HEK293 (cell line): ENCODE results near the gene ATP1B2.
A peak's percentile ranks its signal among the peaks of the same experiment; 100 is the strongest.

Source experiments
- EGR2 ChIP-seq: fragments of 450-650 bp; formaldehyde crosslinking; IDR thresholded peaks from 2 replicates; pipeline ENCODE4 v1.5.1; 2016; ENCODE audit warnings: low read depth, missing biosample characterization, missing genetic modification characterization
- ELK4 ChIP-seq: IDR thresholded peaks from 2 replicates; pipeline ENCODE4 v1.6.1; 2011; ENCODE audit warnings: mild to moderate bottlenecking, low read depth, low read length, borderline replicate concordance
- GLI2 ChIP-seq: fragments of 450-650 bp; formaldehyde crosslinking; IDR thresholded peaks from 2 replicates; pipeline ENCODE4; 2017; ENCODE audit warnings: missing biosample characterization, missing genetic modification characterization, low read depth, borderline replicate concordance
- HOXA7 ChIP-seq: sonication (generic); formaldehyde crosslinking; IDR thresholded peaks from 2 replicates; pipeline ENCODE4 v1.8.1; 2022; ENCODE audit warnings: missing genetic modification reagents, borderline replicate concordance
- INSM2 ChIP-seq: fragments of 450-650 bp; formaldehyde crosslinking; IDR thresholded peaks from 2 replicates; pipeline ENCODE4 v1.5.1; 2016; ENCODE audit warnings: missing biosample characterization, missing genetic modification characterization
- SP2 ChIP-seq: fragments of 450-650 bp; formaldehyde crosslinking; IDR thresholded peaks from 2 replicates; pipeline ENCODE4 v1.5.1; 2016; ENCODE audit warnings: missing biosample characterization, missing genetic modification characterization
- ZBTB10 ChIP-seq: fragments of 450-650 bp; formaldehyde crosslinking; IDR thresholded peaks from 2 replicates; pipeline ENCODE4 v1.5.1; 2016; ENCODE audit warnings: missing biosample characterization, missing genetic modification characterization
- ZBTB49 ChIP-seq: fragments of 450-650 bp; formaldehyde crosslinking; IDR thresholded peaks from 2 replicates; pipeline ENCODE4 v1.5.1; 2016; ENCODE audit warnings: missing biosample characterization, missing genetic modification characterization, low read depth
- ZBTB8A ChIP-seq: fragments of 450-650 bp; formaldehyde crosslinking; IDR thresholded peaks from 2 replicates; pipeline ENCODE4 v1.5.1; 2016; ENCODE audit warnings: missing biosample characterization, missing genetic modification characterization
- ZEB2 ChIP-seq: fragments of 450-650 bp; formaldehyde crosslinking; IDR thresholded peaks from 2 replicates; pipeline ENCODE4 v1.5.1; 2016; ENCODE audit warnings: missing biosample characterization, missing genetic modification characterization
- ZFP69B ChIP-seq: fragments of 450-650 bp; formaldehyde crosslinking; IDR thresholded peaks from 2 replicates; pipeline ENCODE4 v1.5.1; 2016; ENCODE audit warnings: missing biosample characterization, missing genetic modification characterization
- ZNF146 ChIP-seq: fragments of 450-650 bp; formaldehyde crosslinking; IDR thresholded peaks from 2 replicates; pipeline ENCODE4 v1.5.1; 2016; ENCODE audit warnings: missing biosample characterization, missing genetic modification characterization
- ZNF202 ChIP-seq: fragments of 450-650 bp; formaldehyde crosslinking; IDR thresholded peaks from 2 replicates; pipeline ENCODE4 v1.5.1; 2016; ENCODE audit warnings: missing biosample characterization, missing genetic modification characterization, borderline replicate concordance
- ZNF24 ChIP-seq: fragments of 450-650 bp; formaldehyde crosslinking; IDR thresholded peaks from 2 replicates; pipeline ENCODE4 v1.5.1; 2016; ENCODE audit warnings: missing biosample characterization, missing genetic modification characterization
- ZNF391 ChIP-seq: fragments of 450-650 bp; formaldehyde crosslinking; IDR thresholded peaks from 2 replicates; pipeline ENCODE4 v1.5.1; 2016; ENCODE audit warnings: low read depth, missing biosample characterization, missing genetic modification characterization, borderline replicate concordance
- ZNF518A ChIP-seq: fragments of 450-650 bp; formaldehyde crosslinking; conservative IDR thresholded peaks from 2 replicates; pipeline ENCODE4 v1.5.1; 2016; ENCODE audit warnings: low read depth, missing biosample characterization, missing genetic modification characterization
- ZNF600 ChIP-seq: fragments of 450-650 bp; formaldehyde crosslinking; IDR thresholded peaks from 2 replicates; pipeline ENCODE4 v1.5.1; 2016; ENCODE audit warnings: missing biosample characterization, missing genetic modification characterization
- ZNF623 ChIP-seq: fragments of 450-650 bp; formaldehyde crosslinking; IDR thresholded peaks from 2 replicates; pipeline ENCODE4 v1.5.1; 2016; ENCODE audit warnings: missing biosample characterization, missing genetic modification characterization
- ZNF658 ChIP-seq: fragments of 450-650 bp; formaldehyde crosslinking; IDR thresholded peaks from 2 replicates; pipeline ENCODE4; 2016; ENCODE audit warnings: missing biosample characterization, missing genetic modification characterization
- ZNF776 ChIP-seq: fragments of 450-650 bp; formaldehyde crosslinking; IDR thresholded peaks from 2 replicates; pipeline ENCODE4 v1.5.0; 2017; ENCODE audit warnings: missing biosample characterization, missing genetic modification characterization, borderline replicate concordance
- ZSCAN30 ChIP-seq: fragments of 450-650 bp; IDR thresholded peaks from 2 replicates; pipeline ENCODE4 v1.5.1; 2018; ENCODE audit warnings: missing biosample characterization, mild to moderate bottlenecking, missing genetic modification characterization, moderate library complexity
- TF ChIP-seq, protein P1 (sequence below): fragments of 450-650 bp; formaldehyde crosslinking; IDR thresholded peaks from 2 replicates; pipeline ENCODE4 v1.5.1; 2016; ENCODE audit warnings: missing biosample characterization, missing genetic modification characterization

Gene ATP1B2

GRCh38 chr17:7704601-7705268, 54.0 kb downstream of the ATP1B2 start, which contains the start of gene EFNB3 (continued):
- TF ChIP-seq INSM2 (tag by site-specific recombination) (0 out of 2 replicates have a peak, but pooled peaks have one; percentile 50), ZBTB10 (tag by site-specific recombination) (no peak), ZBTB49 (tag by site-specific recombination) (no peak), HOXA7 (CRISPR knock-in tag) (no peak), ZNF391 (no peak), ZNF658 (tag by site-specific recombination) (no peak), ZNF202 (tag by site-specific recombination) (no peak), ZBTB8A (no peak), ZNF600 (tag by site-specific recombination) (no peak; the same call in 1 of the 2 replicates), ZNF24 (no peak), ELK4 (no peak), GLI2 (tag by site-specific recombination) (no peak), ZNF146 (tag by site-specific recombination) (no peak), ZFP69B (tag by site-specific recombination) (peak; percentile 62; the same call in 1 of the 2 replicates), ZEB2 (tag by site-specific recombination) (0 out of 2 replicates have a peak, but pooled peaks have one; percentile 37), ZNF623 (no peak), ZNF776 (tag by site-specific recombination) (no peak), ZNF518A (peak; percentile 26; the same call in 1 of the 2 replicates), EGR2 (tag by site-specific recombination) (peak; percentile 82), ZSCAN30 (tag by site-specific recombination) (peak; percentile 66; the same call in 1 of the 2 replicates), SP2 (peak; percentile 69)
- TF ChIP-seq, protein P1, sequence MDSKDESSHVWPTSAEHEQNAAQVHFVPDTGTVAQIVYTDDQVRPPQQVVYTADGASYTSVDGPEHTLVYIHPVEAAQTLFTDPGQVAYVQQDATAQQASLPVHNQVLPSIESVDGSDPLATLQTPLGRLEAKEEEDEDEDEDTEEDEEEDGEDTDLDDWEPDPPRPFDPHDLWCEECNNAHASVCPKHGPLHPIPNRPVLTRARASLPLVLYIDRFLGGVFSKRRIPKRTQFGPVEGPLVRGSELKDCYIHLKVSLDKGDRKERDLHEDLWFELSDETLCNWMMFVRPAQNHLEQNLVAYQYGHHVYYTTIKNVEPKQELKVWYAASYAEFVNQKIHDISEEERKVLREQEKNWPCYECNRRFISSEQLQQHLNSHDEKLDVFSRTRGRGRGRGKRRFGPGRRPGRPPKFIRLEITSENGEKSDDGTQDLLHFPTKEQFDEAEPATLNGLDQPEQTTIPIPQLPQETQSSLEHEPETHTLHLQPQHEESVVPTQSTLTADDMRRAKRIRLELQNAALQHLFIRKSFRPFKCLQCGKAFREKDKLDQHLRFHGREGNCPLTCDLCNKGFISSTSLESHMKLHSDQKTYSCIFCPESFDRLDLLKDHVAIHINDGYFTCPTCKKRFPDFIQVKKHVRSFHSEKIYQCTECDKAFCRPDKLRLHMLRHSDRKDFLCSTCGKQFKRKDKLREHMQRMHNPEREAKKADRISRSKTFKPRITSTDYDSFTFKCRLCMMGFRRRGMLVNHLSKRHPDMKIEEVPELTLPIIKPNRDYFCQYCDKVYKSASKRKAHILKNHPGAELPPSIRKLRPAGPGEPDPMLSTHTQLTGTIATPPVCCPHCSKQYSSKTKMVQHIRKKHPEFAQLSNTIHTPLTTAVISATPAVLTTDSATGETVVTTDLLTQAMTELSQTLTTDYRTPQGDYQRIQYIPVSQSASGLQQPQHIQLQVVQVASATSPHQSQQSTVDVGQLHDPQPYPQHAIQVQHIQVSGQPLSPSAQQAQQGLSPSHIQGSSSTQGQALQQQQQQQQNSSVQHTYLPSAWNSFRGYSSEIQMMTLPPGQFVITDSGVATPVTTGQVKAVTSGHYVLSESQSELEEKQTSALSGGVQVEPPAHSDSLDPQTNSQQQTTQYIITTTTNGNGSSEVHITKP (tag by site-specific recombination): peak; percentile 96
